GM12873 (cell line): Measurements from ENCODE around the gene ITGB7.

Source experiments
- TF ChIP-seq, protein P1 (sequence below): IDR thresholded peaks from 2 replicates; pipeline ENCODE4 v1.5.1; 2012; ENCODE audit warnings: low read depth, mild to moderate bottlenecking, moderate library complexity, low read length, control low read depth; ENCODE audit not compliant: insufficient read depth; ENCODE audit errors: missing control alignments

ITGB7 gene

DNA sequence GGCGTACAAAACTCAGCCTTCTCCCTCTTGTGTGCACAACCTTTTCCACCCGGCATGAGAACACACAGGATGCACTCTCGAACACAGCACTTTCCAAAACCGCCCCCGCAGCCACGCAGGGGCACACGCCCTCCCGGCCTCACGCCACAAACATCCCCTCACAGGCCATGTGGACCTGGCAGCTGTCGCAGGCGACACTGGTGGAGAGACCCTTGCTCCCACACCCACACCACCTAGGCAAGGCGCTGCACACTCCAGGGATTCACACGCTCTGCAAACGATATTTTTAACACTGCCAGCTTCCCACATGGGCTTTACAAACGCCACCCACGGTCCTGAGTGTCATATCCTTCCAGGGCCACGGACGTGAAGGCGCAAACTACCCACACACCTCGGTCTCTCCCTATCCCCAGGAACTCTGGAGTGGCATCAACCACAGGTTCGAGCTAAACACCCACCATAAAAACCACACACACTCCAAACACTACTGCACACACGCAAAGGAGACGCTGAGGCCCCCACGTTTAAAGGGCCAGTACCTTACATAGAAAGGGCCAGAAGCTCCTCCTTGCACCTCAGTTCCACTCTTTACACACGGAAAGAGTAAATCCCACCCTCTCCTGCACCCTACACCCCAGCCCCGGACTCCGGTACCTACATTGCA, 12.4 kb upstream of the ITGB7 start:
- TF ChIP-seq, protein P1, sequence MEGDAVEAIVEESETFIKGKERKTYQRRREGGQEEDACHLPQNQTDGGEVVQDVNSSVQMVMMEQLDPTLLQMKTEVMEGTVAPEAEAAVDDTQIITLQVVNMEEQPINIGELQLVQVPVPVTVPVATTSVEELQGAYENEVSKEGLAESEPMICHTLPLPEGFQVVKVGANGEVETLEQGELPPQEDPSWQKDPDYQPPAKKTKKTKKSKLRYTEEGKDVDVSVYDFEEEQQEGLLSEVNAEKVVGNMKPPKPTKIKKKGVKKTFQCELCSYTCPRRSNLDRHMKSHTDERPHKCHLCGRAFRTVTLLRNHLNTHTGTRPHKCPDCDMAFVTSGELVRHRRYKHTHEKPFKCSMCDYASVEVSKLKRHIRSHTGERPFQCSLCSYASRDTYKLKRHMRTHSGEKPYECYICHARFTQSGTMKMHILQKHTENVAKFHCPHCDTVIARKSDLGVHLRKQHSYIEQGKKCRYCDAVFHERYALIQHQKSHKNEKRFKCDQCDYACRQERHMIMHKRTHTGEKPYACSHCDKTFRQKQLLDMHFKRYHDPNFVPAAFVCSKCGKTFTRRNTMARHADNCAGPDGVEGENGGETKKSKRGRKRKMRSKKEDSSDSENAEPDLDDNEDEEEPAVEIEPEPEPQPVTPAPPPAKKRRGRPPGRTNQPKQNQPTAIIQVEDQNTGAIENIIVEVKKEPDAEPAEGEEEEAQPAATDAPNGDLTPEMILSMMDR, result no peak

DNA sequence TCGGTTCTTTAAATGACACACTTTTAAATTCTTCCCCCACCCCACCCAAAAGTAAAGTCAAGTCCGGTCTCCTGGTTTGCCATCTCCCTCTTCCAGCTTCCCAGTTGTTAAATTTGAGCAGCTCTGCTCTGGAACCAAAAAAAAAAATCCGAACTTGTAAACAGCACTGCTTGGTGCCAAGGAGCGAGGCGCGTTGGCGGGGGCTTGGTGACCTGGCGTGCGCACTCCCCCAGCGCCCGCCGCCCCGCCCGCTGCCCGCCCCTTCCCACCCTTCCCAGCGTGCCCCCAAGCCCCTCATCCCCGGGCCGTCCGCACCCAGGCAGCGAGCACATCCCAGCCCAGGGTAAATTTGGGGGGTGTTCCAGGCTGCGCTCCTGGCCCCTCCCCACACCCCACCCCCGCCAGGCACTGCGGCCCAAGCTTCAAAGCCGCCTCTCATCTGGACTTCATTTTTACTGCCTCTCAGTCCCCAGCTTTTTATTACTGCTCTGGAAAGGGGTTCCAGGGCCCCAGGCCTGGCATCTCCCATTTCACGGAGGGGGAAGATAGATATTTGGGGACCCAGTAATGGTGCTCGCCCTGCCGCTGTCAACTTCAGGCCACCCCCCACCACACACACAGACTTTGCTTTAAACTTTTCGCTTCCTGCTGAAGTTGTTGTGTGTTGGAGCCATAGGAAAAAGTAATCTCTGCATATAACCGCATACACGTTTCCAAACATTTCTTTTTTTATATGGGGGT, 11.7 kb upstream of the ITGB7 start:
- TF ChIP-seq, protein P1, result no peak

DNA sequence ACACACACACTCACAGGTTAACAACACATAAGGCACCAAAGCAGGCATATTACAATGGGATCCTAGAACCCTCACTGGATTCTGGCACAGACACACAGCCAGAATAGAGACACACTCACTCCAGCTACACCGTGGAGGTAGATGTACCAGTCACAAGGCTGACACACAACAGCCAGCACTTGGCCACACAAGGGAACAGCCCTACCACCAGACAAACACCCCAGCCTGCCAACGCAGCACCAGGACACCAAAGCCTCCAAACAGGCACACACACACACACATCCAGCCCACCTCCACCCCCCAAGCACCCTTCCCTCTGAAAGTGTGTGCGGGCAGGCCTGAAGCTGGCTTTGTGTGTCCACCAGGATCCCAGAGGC, 10.9 kb upstream of the ITGB7 start:
- TF ChIP-seq, protein P1, result no peak

DNA sequence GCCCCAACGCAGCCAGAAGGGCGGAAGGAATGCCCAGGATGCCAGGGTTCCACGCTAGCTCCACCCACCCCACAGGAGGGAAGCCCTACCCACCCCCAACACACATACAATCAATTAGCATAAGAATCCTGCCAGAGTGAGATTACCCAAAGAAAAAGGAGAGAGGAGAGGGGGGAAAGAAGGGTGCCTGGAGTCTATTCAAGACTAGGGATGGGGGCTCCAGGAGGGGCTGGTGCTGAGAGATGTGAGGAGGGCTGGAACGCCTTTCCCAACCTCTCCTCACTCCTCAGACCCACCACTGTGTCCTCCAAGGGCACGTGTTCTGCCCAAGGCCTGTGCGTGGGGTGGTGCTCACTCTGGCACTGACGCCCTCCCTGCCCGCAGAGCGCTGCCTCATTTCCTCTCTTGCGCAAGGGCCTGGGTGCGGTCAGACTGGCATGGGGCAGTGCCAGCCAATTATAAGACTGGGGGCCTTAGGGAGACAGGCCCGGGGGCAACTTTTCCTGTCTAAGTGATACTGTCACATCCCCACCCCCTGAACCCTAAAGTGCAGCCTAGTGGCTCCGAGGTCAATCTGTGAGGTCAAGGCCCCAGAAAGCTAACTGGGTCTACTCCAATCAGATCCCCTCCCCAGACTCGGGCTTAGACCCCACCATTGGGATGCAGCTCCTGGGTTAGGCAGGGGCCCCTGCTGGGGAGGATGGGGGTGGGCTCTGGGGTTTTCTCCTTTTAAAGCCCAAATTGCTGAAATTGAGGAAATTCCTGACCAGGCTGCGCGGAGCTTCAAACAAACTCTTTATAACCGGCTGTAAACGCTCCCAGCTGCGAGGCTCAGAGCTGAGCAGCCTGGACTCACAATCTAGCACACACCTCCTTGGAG, 10.2 kb upstream of the ITGB7 start:
- TF ChIP-seq, protein P1, result no peak

DNA sequence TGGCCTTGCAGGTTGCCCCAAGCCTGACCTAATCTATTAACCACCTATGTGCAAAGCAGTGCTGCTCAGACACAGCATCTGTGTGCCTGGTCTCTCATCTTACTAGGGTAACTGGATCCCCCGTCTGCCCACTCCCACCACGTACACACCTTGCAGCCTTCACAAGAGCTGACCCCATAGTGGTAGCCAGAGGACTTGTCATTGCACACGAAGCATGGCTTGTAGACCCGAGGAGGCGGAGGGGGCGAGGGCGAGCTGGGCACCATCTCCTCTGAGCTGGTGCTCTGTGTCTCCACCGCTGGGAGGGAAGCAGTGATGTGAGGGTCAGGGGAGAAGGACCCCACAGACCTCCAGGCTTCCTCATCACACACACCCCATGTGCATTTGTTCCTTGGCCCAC, 8.4 kb upstream of the ITGB7 start:
- TF ChIP-seq, protein P1, result no peak

DNA sequence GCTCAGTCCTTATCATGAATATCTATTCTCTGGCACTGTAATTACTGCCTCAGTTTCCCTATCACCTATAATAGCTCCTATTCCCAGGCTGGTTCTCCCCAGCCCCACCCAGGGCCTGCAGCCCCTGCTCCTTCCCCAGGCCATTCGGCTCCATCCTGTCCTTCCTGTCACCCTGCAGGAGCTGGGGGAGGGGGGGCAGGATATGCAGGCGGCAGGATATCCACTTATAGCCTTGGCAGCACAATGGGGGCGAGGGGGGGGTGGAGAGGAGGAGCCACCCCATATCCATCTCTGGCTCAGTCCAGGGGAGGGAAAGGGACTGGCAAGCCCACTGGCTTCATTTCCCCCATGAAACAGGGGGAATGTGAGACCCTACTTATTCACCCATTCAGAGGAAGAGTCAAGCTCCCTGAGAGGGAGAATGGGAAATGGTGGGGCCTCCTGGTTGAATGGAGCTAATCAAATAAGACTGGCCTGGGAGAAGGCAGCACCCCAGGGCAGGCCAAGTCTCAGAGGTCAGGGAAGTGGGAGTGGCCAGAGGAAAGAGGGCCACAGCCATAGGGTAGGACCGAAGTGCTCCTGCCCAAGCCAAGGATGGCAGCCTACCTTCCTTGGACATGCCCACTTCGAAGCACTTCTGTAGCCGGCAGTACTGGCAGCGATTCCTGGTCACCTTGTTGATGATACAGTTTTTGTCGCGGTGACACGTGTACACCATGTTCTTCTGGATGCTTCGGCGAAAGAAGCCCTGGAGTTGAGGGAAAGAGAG, 7.8 kb upstream of the ITGB7 start:
- TF ChIP-seq, protein P1, result no peak
